Medulla oblongata (tissue), 1 donor: Measurements from ENCODE around the gene CPLX1.
"Not testable (repeated sequence)": the region's sequence is repeated elsewhere in the genome, so short reads cannot be mapped to it uniquely, and the experiment has no call there.

Experiments
- DNase-seq: peaks from one replicate; pipeline ENCODE4 v3.0.0-alpha.2; 2015; ENCODE audit errors: extremely low spot score

Gene CPLX1

GRCh38 chr4:820230-821172, 5.4 kb downstream of the CPLX1 start:
- DNase-seq, result no peak

- no peak for DNase-seq
Measured at GRCh38 chr4:819401-820229, 6.3 kb downstream of the CPLX1 start.

GRCh38 chr4:818106-818921, 7.6 kb downstream of the CPLX1 start:
- no peak for DNase-seq

- DNase-seq, result no peak
Measured at GRCh38 chr4:815464-816146, 10.3 kb downstream of the CPLX1 start.

GRCh38 chr4:814312-814850, 11.5 kb downstream of the CPLX1 start:
- DNase-seq, result no peak

GRCh38 chr4:813900-814299, 12.0 kb downstream of the CPLX1 start:
- no peak for DNase-seq

GRCh38 chr4:808860-809570, 16.9 kb downstream of the CPLX1 start:
- no peak for DNase-seq

GRCh38 chr4:807792-808191, 18.1 kb downstream of the CPLX1 start:
- DNase-seq, result no peak

- DNase-seq, result not testable (repeated sequence)
Measured at GRCh38 chr4:806979-807378, 18.9 kb downstream of the CPLX1 start.

GRCh38 chr4:804804-805203, 21.1 kb downstream of the CPLX1 start:
- no peak for DNase-seq

- no peak for DNase-seq
Measured at GRCh38 chr4:803884-804283, 22.0 kb downstream of the CPLX1 start.

GRCh38 chr4:801436-802124, 24.3 kb downstream of the CPLX1 start:
- DNase-seq, result no peak

- DNase-seq, result no peak
Measured at GRCh38 chr4:797066-797465, 28.9 kb downstream of the CPLX1 start.

GRCh38 chr4:796206-796605, 29.7 kb downstream of the CPLX1 start:
- no peak for DNase-seq

GRCh38 chr4:795726-796119, 30.2 kb downstream of the CPLX1 start:
- DNase-seq, result no peak

- no peak for DNase-seq
Measured at GRCh38 chr4:794900-795725, 30.8 kb downstream of the CPLX1 start.

- DNase-seq, result no peak
Measured at GRCh38 chr4:793941-794621, 31.8 kb downstream of the CPLX1 start.
